Measurements from ENCODE around the gene FADS1. TPM values are rescaled to one million over a fixed set of nuclear protein-coding genes. Genes with fewer than 3 reads are reported as not detected.
A peak's percentile ranks its signal among the peaks of the same experiment; 100 is the strongest.

Gene FADS1
- total RNA-seq, 1 experiment from 2014 or later: 150 TPM

DNA sequence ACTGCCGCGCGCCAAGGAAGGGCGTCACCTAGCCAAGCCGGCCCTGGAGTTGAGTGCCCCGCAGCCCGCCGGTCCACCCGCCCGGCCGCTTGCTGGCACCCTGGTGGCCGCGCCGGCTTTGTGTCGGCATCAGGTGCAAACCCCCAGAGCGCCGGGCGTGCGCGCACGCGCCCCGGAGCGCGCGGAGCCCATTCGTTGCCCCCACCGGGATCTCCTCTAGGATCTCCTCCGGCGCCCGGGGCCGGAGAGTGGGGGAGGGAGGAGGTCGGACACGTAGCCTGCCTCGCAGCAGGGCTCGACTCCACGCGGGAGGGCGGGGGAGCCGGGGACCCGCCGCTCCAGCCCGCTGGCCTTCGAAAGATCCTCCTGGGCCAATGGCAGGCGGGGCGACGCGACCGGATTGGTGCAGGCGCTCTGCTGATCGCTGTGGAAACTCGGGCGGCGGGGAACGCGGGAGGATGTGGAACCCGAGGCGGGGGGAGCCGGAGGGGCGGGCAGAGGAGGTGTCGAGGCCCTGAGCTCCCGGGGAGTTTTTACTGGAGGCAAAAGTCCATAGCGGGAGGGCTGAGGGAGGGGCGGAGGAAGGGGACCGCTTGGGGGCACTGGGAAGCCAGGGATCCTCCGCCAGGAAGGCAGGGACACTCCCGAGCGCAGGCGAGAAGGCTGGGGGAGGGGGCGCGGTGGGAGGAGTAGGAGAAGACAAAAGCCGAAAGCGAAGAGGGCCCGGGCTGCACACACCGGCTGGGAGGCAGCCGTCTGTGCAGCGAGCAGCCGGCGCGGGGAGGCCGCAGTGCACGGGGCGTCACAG, 11.0 kb upstream of the FADS1 start, which contains the start of gene FADS2:
Gene FADS2 (plus strand): TSS at position 730 of the 808 bp plus-strand sequence. CDS start 91 bp downstream, outside the sequence.
- Histone ChIP-seq H3K36me3 (ENCODE audit: low read depth) (no peaks in the 10 kb centered on the region), H3K9me2 (ENCODE audit: insufficient read depth) (no peaks in the 10 kb centered on the region), H3F3A (ENCODE audit: insufficient read depth, low read depth) (no peaks in the 10 kb centered on the region), H3K27me3 (ENCODE audit: insufficient read depth, low read depth) (no peaks in the 10 kb centered on the region), H2AFZ (no peak within 1 kb of the TSS), H3K9me3 (ENCODE audit: insufficient read depth, low read depth) (no peaks in the 10 kb centered on the region), H3K27ac (no peak within 1 kb of the TSS), H3K4me1 (replicated peaks; ENCODE audit: insufficient read depth) (no peaks in the 10 kb centered on the region), H3K79me2 (ENCODE audit: low read depth) (0 out of 2 replicates have a peak, but pooled peaks cover 3% of the 10 kb centered on the region), H4K20me1 (ENCODE audit: insufficient read depth) (no peaks in the 10 kb centered on the region), H3K4me2 (no peak within 1 kb of the TSS), H3K4me3 (no peak within 1 kb of the TSS)
- intact Hi-C loops (cut with micrococcal nuclease; ENCODE audit: unreplicated experiment): loop anchor here (1.0 kb wide), 1 partner anchor 10 kb away; the partner anchor contains the start of gene FADS1
- CTCF ChIA-PET: no interaction called here
- peak in 1 of 2 experiments; percentile 92 for DNase-seq
- TF ChIP-seq EZH2 (IDR thresholded peaks at IDR 0.05; ENCODE audit: low read depth) (no peak), CTCF (conservative IDR thresholded peaks at IDR 0.05) (no peak)
- no TSS peak for BruUV-seq (replicated peaks)
- POLR2A ChIA-PET (ENCODE audit: unreplicated experiment): interaction anchor here (0.5 to 1.0 kb wide), 6 partner anchors 13 to 212 kb away, joined by 4 to 22 read pairs (median 6); partner anchors contain the start of genes FEN1 and TMEM258

- POLR2A ChIA-PET (ENCODE audit: unreplicated experiment): no interaction called here
- Histone ChIP-seq H3K9me3 (ENCODE audit: insufficient read depth, low read depth) (no peaks in the 10 kb centered on the region), H4K20me1 (ENCODE audit: insufficient read depth) (no peaks in the 10 kb centered on the region), H3F3A (ENCODE audit: insufficient read depth, low read depth) (no peaks in the 10 kb centered on the region), H3K27me3 (ENCODE audit: insufficient read depth, low read depth) (no peaks in the 10 kb centered on the region), H3K9me2 (ENCODE audit: insufficient read depth) (no peaks in the 10 kb centered on the region), H3K4me3 (no peak overlapping the region), H2AFZ (no peak overlapping the region), H3K36me3 (ENCODE audit: low read depth) (no peaks in the 10 kb centered on the region), H3K27ac (no peak overlapping the region), H3K4me2 (no peak overlapping the region), H3K79me2 (ENCODE audit: low read depth) (0 out of 2 replicates have a peak, but pooled peaks cover 5% of the 10 kb centered on the region), H3K4me1 (replicated peaks; ENCODE audit: insufficient read depth) (no peaks in the 10 kb centered on the region)
- TF ChIP-seq EZH2 (IDR thresholded peaks at IDR 0.05; ENCODE audit: low read depth) (no peak), CTCF (conservative IDR thresholded peaks at IDR 0.05) (no peak)
- DNase-seq: no peak
- CTCF ChIA-PET: no interaction called here
- BruUV-seq (replicated peaks): TSS peak; percentile 84
- intact Hi-C loops (cut with micrococcal nuclease; ENCODE audit: unreplicated experiment): no loop called here
Observed at GRCh38 chr11:61826930-61827570, 10.2 kb upstream of the FADS1 start.

DNA sequence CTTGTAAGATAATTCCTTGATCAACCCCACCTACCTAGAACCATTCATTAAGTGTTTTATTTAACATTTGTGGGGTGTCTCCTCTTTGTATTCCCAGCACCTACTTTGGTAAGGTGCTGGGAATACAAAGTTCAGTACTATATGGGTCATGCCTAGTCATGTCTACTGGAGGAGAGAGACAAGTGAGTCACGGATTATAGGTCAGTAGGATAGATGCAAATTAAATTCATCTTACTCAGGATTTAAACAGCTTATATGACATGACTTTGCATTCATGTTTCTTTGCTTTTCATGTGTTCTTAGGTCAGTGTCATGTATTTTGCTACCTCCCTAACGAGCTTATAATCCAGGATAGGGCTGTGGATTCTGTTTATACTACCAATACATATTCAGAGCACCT, 3.4 kb upstream of the FADS1 start:
- Histone ChIP-seq H3K79me2 (ENCODE audit: low read depth) (peaks cover 26% of the 10 kb centered on the region), H3K27me3 (ENCODE audit: insufficient read depth, low read depth) (no peaks in the 10 kb centered on the region), H3K4me1 (replicated peaks; ENCODE audit: insufficient read depth) (peaks cover 33% of the 10 kb centered on the region), H3K9me3 (ENCODE audit: insufficient read depth, low read depth) (no peaks in the 10 kb centered on the region), H3F3A (ENCODE audit: insufficient read depth, low read depth) (peaks cover 45% of the 10 kb centered on the region), H3K4me3 (no peak overlapping the region), H3K4me2 (peak overlapping the region; percentile 57), H4K20me1 (ENCODE audit: insufficient read depth) (no peaks in the 10 kb centered on the region), H3K36me3 (ENCODE audit: low read depth) (no peaks in the 10 kb centered on the region), H3K27ac (peak overlapping the region; percentile 88), H2AFZ (no peak overlapping the region), H3K9me2 (ENCODE audit: insufficient read depth) (no peaks in the 10 kb centered on the region)
- TF ChIP-seq CTCF (conservative IDR thresholded peaks at IDR 0.05) (no peak), EZH2 (IDR thresholded peaks at IDR 0.05; ENCODE audit: low read depth) (no peak)
- ChIA-PET CTCF (interaction anchor here (0.7 kb wide), 1 partner anchor 28 kb away, joined by 3 read pairs; no protein-coding TSS in a partner anchor), POLR2A (ENCODE audit: unreplicated experiment) (interaction anchor here (0.6 to 0.7 kb wide), 2 partner anchors 13 to 121 kb away, joined by 5 to 12 read pairs; no protein-coding TSS in a partner anchor)
- no TSS peak for BruUV-seq (replicated peaks)
- intact Hi-C loops (cut with micrococcal nuclease; ENCODE audit: unreplicated experiment): no loop called here
- peak in 1 of 2 experiments; percentile 49 for DNase-seq

Measured in PC-9 (cell line).